Caco-2 (cell line): ENCODE results near the gene ACO1. TPM values are rescaled to one million over a fixed set of nuclear protein-coding genes. Genes with fewer than 3 reads are reported as not detected.

Experiments used
- BruUV-seq: library from RNA; stranded (reverse); fragments of 400-500 nt; replicated peaks from 2 replicates; lab custom pipeline; 2021; lab: Mats Ljungman, UMichigan
- CTCF ChIA-PET: fragments of 300-600 bp; sonication (Branson Sonifier 250); formaldehyde crosslinking; loops from one replicate; lab custom pipeline; 2022; ENCODE audit warnings: antibody characterized with exemption; lab: Charles Lee
- POLR2A ChIA-PET: fragments of 300-600 bp; sonication (Branson Sonifier 250); formaldehyde crosslinking; loops from one replicate; lab custom pipeline; 2022; ENCODE audit warnings: antibody characterized with exemption; lab: Charles Lee
- DNase-seq, 2 experiments: peaks; one replicate each; pipeline versions ENCODE4 v3.0.0 to v3.0.0-alpha.2; 2020 to 2022
- H3K27me3 ChIP-seq: replicated peaks from 2 replicates; pipeline ENCODE4 v1.6.0; 2011; ENCODE audit warnings: low read length; ENCODE audit not compliant: control insufficient read depth, insufficient read depth
- H3K36me3 ChIP-seq: 2 replicates; pipeline ENCODE4 v1.5.1; 2011; ENCODE audit warnings: low read length; ENCODE audit not compliant: control insufficient read depth, insufficient read depth
- H3K4me1 ChIP-seq: fragments of 250-450 bp; sonication (Bioruptor Pico); 2 replicates; pipeline ENCODE4 v1.5.1; 2020; ENCODE audit warnings: mild to moderate bottlenecking
- H3K4me3 ChIP-seq: 2 replicates; pipeline ENCODE4 v1.5.1; 2011; ENCODE audit warnings: low read depth, mild to moderate bottlenecking, control low read depth, low read length
- H3K9me3 ChIP-seq: fragments of 250-450 bp; sonication (Bioruptor Pico); 2 replicates; pipeline ENCODE4 v1.5.1; 2020; ENCODE audit warnings: mild to moderate bottlenecking, moderate library complexity
- H3K27ac Mint-ChIP-seq: one replicate; pipeline ENCODE4 v1.8.0; 2022; ENCODE audit warnings: mixed read lengths; ENCODE audit not compliant: unreplicated experiment
- H3K27me3 Mint-ChIP-seq: one replicate; pipeline ENCODE4 v1.8.0; 2022; ENCODE audit warnings: mixed read lengths; ENCODE audit not compliant: insufficient read depth, unreplicated experiment
- H3K36me3 Mint-ChIP-seq: one replicate; pipeline ENCODE4 v1.8.0; 2022; ENCODE audit warnings: mild to moderate bottlenecking, mixed read lengths; ENCODE audit not compliant: insufficient read depth, unreplicated experiment
- H3K4me1 Mint-ChIP-seq: one replicate; pipeline ENCODE4 v1.8.0; 2022; ENCODE audit warnings: low read depth, mixed read lengths; ENCODE audit not compliant: unreplicated experiment
- H3K4me3 Mint-ChIP-seq: one replicate; pipeline ENCODE4 v1.8.0; 2022; ENCODE audit warnings: mild to moderate bottlenecking, moderate library complexity, mixed read lengths; ENCODE audit not compliant: unreplicated experiment
- H3K9me3 Mint-ChIP-seq: one replicate; pipeline ENCODE4 v1.8.0; 2022; ENCODE audit warnings: mixed read lengths; ENCODE audit not compliant: unreplicated experiment
- intact Hi-C: fragments of 100-400 bp; cut with micrococcal nuclease; formaldehyde crosslinking; loops from one replicate; pipeline ENCODE4 v1.10.0; 2022; ENCODE audit not compliant: unreplicated experiment
- total RNA-seq: library from RNA; stranded (reverse); gene quantifications from 2 replicates; pipeline ENCODE4 v1.2.3, GENCODE V29; 2022
- TF ChIP-seq, protein P1 (sequence below), 2 experiments: fragments of 200-600 bp in 1 of 2; IDR thresholded peaks; 1 replicate in 1 of 2; 2 replicates in 1 of 2; pipeline versions ENCODE4 v1.5.1 to v1.8.0; 2011 to 2022; ENCODE audit warnings: antibody characterized with exemption in 1 of 2, control low read depth in 1 of 2, inconsistent platforms in 1 of 2, low read depth in 1 of 2, low read length in 1 of 2, mild to moderate bottlenecking in 1 of 2, moderate library complexity in 1 of 2; ENCODE audit not compliant: insufficient read depth in 1 of 2, severe bottlenecking in 1 of 2, unreplicated experiment in 1 of 2

The ACO1 gene
- total RNA-seq, 1 experiment from 2014 or later: 54.7 TPM

DNA sequence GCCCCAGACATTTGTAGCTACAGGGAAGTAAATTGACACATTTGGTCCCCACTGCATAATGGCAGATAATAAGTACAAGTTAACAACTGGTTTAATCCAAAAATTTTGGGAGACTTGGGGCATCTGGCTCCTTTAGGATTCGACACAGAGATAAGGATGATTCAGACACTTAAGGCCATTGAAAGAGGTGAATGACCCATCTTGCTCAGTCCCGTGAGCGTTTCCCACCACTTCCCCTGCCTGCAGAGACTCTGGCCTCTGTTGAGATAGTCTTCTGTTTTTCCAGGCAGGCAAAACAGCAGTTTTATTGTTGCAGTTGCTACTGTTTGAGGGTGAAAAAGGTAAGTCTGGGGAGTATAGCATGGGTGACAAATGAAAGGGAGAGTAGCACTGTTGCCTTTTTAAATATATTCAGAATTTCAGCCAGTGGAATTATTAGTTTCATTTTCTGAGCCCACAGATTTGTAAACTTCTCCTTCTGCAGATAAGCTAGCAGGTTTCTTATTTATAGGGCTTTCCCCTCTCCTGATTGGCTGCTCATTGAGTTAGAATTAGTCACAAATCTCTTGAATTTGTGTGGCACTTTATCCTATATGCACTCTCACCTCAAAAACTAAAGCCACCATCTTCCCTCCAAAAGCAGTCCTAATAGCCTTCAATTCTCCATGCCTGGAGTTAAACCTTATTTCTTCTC is 19.3 kb downstream of the ACO1 start:
- CTCF ChIA-PET: no interaction called here
- Mint-ChIP-seq H3K27me3 (no peaks in the 10 kb centered on the region), H3K36me3 (peaks cover 19% of the 10 kb centered on the region), H3K27ac (no peak overlapping the region), H3K4me3 (no peak overlapping the region), H3K9me3 (no peaks in the 10 kb centered on the region), H3K4me1 (peaks cover 11% of the 10 kb centered on the region)
- DNase-seq: no peak
- no peak overlapping the region for H3K4me3 ChIP-seq
- H3K27me3 ChIP-seq: no peaks in the 10 kb centered on the region
- H3K4me1 ChIP-seq: peaks cover 3% of the 10 kb centered on the region; the same call in 1 of the 2 replicates
- intact Hi-C loops: no loop called here
- TF ChIP-seq, protein P1, sequence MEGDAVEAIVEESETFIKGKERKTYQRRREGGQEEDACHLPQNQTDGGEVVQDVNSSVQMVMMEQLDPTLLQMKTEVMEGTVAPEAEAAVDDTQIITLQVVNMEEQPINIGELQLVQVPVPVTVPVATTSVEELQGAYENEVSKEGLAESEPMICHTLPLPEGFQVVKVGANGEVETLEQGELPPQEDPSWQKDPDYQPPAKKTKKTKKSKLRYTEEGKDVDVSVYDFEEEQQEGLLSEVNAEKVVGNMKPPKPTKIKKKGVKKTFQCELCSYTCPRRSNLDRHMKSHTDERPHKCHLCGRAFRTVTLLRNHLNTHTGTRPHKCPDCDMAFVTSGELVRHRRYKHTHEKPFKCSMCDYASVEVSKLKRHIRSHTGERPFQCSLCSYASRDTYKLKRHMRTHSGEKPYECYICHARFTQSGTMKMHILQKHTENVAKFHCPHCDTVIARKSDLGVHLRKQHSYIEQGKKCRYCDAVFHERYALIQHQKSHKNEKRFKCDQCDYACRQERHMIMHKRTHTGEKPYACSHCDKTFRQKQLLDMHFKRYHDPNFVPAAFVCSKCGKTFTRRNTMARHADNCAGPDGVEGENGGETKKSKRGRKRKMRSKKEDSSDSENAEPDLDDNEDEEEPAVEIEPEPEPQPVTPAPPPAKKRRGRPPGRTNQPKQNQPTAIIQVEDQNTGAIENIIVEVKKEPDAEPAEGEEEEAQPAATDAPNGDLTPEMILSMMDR (IDR thresholded peaks at IDR 0.05; ENCODE audit: insufficient read depth in 1 of 2, low read depth in 1 of 2, low read length in 1 of 2, severe bottlenecking in 1 of 2, unreplicated experiment in 1 of 2): no peak
- BruUV-seq: no TSS peak
- H3K36me3 ChIP-seq: peaks cover 1% of the 10 kb centered on the region; the same call in 1 of the 2 replicates
- no peaks in the 10 kb centered on the region for H3K9me3 ChIP-seq
- POLR2A ChIA-PET: no interaction called here

GRCh38 chr9:32404402-32404801 is 20.0 kb downstream of the ACO1 start:
- no peaks in the 10 kb centered on the region for H3K27me3 Mint-ChIP-seq
- H3K9me3 ChIP-seq: no peaks in the 10 kb centered on the region
- no peak for DNase-seq
- H3K9me3 Mint-ChIP-seq: no peaks in the 10 kb centered on the region
- H3K4me1 Mint-ChIP-seq: peaks cover 11% of the 10 kb centered on the region
- no peaks in the 10 kb centered on the region for H3K4me1 ChIP-seq
- peaks cover 1% of the 10 kb centered on the region; the same call in 1 of the 2 replicates for H3K36me3 ChIP-seq
- H3K36me3 Mint-ChIP-seq: peaks cover 26% of the 10 kb centered on the region
- ChIA-PET POLR2A (no interaction called here), CTCF (no interaction called here)
- H3K27me3 ChIP-seq: no peaks in the 10 kb centered on the region
- intact Hi-C loops: no loop called here
- BruUV-seq: no TSS peak
- H3K27ac Mint-ChIP-seq: no peak overlapping the region
- TF ChIP-seq, protein P1 (IDR thresholded peaks at IDR 0.05; ENCODE audit: insufficient read depth in 1 of 2, low read depth in 1 of 2, low read length in 1 of 2, severe bottlenecking in 1 of 2, unreplicated experiment in 1 of 2): no peak
- no peak overlapping the region for H3K4me3 ChIP-seq
- H3K4me3 Mint-ChIP-seq: no peak overlapping the region

GRCh38 chr9:32404856-32405255 is 20.4 kb downstream of the ACO1 start:
- BruUV-seq: no TSS peak
- peaks cover 1% of the 10 kb centered on the region; the same call in 1 of the 2 replicates for H3K36me3 ChIP-seq
- intact Hi-C loops: no loop called here
- H3K27me3 Mint-ChIP-seq: no peaks in the 10 kb centered on the region
- H3K4me1 ChIP-seq: no peaks in the 10 kb centered on the region
- POLR2A ChIA-PET: no interaction called here
- no peak for DNase-seq
- H3K9me3 Mint-ChIP-seq: no peaks in the 10 kb centered on the region
- H3K27ac Mint-ChIP-seq: no peak overlapping the region
- H3K4me3 Mint-ChIP-seq: no peak overlapping the region
- no peak overlapping the region for H3K4me3 ChIP-seq
- CTCF ChIA-PET: no interaction called here
- no peaks in the 10 kb centered on the region for H3K9me3 ChIP-seq
- TF ChIP-seq, protein P1 (IDR thresholded peaks at IDR 0.05; ENCODE audit: insufficient read depth in 1 of 2, low read depth in 1 of 2, low read length in 1 of 2, severe bottlenecking in 1 of 2, unreplicated experiment in 1 of 2): no peak
- peaks cover 30% of the 10 kb centered on the region for H3K36me3 Mint-ChIP-seq
- no peaks in the 10 kb centered on the region for H3K27me3 ChIP-seq
- peaks cover 11% of the 10 kb centered on the region for H3K4me1 Mint-ChIP-seq
